Psoas muscle (tissue), 8 donors: ENCODE results near the gene SPDEF. TPM values are rescaled to one million over a fixed set of nuclear protein-coding genes. Genes with fewer than 3 reads are reported as not detected.
A peak's percentile ranks its signal among the peaks of the same experiment; 100 is the strongest.

ENCODE experiments used
- ATAC-seq, 4 donors: fragments of 200-7000 bp; cut with Tn5 transposase; one replicate each; pipeline ENCODE4 v1.9.1; 2020; ENCODE audit warnings: moderate library complexity in 3 of 4, mild to moderate bottlenecking in 2 of 4
- DNase-seq, 2 donors: peaks; one replicate each; pipeline ENCODE4 v3.0.0-alpha.2; 2020
- H3K27ac ChIP-seq: fragments of 200-600 bp; one replicate; pipeline ENCODE4 v1.8.0; 2022
- H3K27me3 ChIP-seq, 3 donors: fragments of 200-600 bp in 1 of 3; one replicate each; pipeline versions ENCODE4 v1.6.1 to v1.8.0; 2013 to 2022; ENCODE audit warnings: low read length in 2 of 3, mild to moderate bottlenecking in 2 of 3, moderate library complexity in 1 of 3; ENCODE audit not compliant: insufficient read depth in 3 of 3
- H3K36me3 ChIP-seq, 2 donors: fragments of 200-600 bp in 1 of 2; one replicate each; pipeline versions ENCODE4 v1.6.1 to v1.8.0; 2013 to 2022; ENCODE audit warnings: low read depth in 1 of 2, mild to moderate bottlenecking in 1 of 2, moderate library complexity in 1 of 2; ENCODE audit not compliant: insufficient read depth in 1 of 2
- H3K4me1 ChIP-seq: fragments of 200-600 bp; one replicate; pipeline ENCODE4 v1.8.0; 2022
- H3K4me3 ChIP-seq: fragments of 200-600 bp; one replicate; pipeline ENCODE4 v1.8.0; 2022; ENCODE audit warnings: mild to moderate bottlenecking
- H3K9me3 ChIP-seq: fragments of 200-600 bp; one replicate; pipeline ENCODE4 v1.8.0; 2022
- WGBS, 3 donors: extraction: QIAGEN DNeasy Blood & Tissue Kit; methylation state at CpG; one replicate each; pipeline versions ENCODE4 v1.1.6 to v1.1.7; 2013; 5-methylcytosine and 5-hydroxymethylcytosine counted together
- intact Hi-C, 2 donors: fragments of 100-400 bp; cut with DNase I; formaldehyde crosslinking; loops; one replicate each; pipeline versions ENCODE4 v1.11.0 to v1.14.2; 2022
- polyA plus RNA-seq, 3 donors: library from polyadenylated mRNA; stranded (reverse); fragments of 200-250 nt; gene quantifications; one replicate each; pipeline ENCODE4 v1.2.3, GENCODE V29; 2013
- total RNA-seq, 4 donors: library from RNA; stranded (reverse); fragmentation: NEBNext Ultra II Directional in 2 of 4; extraction: Animal tissue kit (Norgen Biotek cat#: 25700) in 2 of 4; gene quantifications; one replicate each; pipeline versions ENCODE4 v1.2.1 to v1.2.4, GENCODE V29; 2021 to 2023
- TF ChIP-seq, protein P1 (sequence below): fragments of 200-600 bp; IDR thresholded peaks from one replicate; pipeline ENCODE4 v1.8.0; 2022; ENCODE audit warnings: antibody characterized with exemption
- donor health status: healthy with polysubstance abuse.
- donor health status: DM: no; HTN: no; CAD: no; lungs with moderate emphysema.
- donor health status: Bipolar disorder and iron deficiency.
- donor health status: healthy.
- donor health status: DM: yes; HTN: yes; CAD: no.
- donor health status: DM: no; HTN: no; CAD: no.
- donor health status: DM: no; HTN: no; CAD: no.
- donor health status: DM: yes; HTN: yes; CAD: no.

Gene SPDEF
- total and polyA plus RNA-seq, 7 donors, result 0.03 to 0.22 (median 0.21) TPM; not detected in 2

- no peak for DNase-seq
- no peaks in the 10 kb centered on the region for H3K9me3 ChIP-seq
- intact Hi-C loops, result no loop called here
- WGBS, 3 donors, result 65 to 82% (median 81%) methylated on average over 4 of the region's 4 CpGs
- no peaks in the 10 kb centered on the region for H3K36me3 ChIP-seq
- H3K4me1 ChIP-seq, result peaks cover 8% of the 10 kb centered on the region
- TF ChIP-seq, protein P1, sequence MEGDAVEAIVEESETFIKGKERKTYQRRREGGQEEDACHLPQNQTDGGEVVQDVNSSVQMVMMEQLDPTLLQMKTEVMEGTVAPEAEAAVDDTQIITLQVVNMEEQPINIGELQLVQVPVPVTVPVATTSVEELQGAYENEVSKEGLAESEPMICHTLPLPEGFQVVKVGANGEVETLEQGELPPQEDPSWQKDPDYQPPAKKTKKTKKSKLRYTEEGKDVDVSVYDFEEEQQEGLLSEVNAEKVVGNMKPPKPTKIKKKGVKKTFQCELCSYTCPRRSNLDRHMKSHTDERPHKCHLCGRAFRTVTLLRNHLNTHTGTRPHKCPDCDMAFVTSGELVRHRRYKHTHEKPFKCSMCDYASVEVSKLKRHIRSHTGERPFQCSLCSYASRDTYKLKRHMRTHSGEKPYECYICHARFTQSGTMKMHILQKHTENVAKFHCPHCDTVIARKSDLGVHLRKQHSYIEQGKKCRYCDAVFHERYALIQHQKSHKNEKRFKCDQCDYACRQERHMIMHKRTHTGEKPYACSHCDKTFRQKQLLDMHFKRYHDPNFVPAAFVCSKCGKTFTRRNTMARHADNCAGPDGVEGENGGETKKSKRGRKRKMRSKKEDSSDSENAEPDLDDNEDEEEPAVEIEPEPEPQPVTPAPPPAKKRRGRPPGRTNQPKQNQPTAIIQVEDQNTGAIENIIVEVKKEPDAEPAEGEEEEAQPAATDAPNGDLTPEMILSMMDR, result no peak
- H3K27me3 ChIP-seq, result no peaks in the 10 kb centered on the region
- no peak overlapping the region for H3K4me3 ChIP-seq
- no peak for ATAC-seq
- no peak overlapping the region for H3K27ac ChIP-seq
Observed at GRCh38 chr6:34493344-34493743, 62.8 kb downstream of the SPDEF start.

- ATAC-seq (peak; percentile 45 to 88 (median 71)), DNase-seq (no peak)
- TF ChIP-seq, protein P1, result no peak
- 34 to 51% (median 39%) methylated on average over 10 of the region's 10 CpGs for WGBS, 3 donors
- intact Hi-C loops, result no loop called here
- H3K36me3 ChIP-seq, result no peaks in the 10 kb centered on the region
- peak overlapping the region; percentile 30 for H3K4me3 ChIP-seq
- H3K4me1 ChIP-seq, result peaks cover 8% of the 10 kb centered on the region
- no peaks in the 10 kb centered on the region for H3K9me3 ChIP-seq
- H3K27me3 ChIP-seq, result no peaks in the 10 kb centered on the region
- H3K27ac ChIP-seq, result peak overlapping the region; percentile 30
Observed at GRCh38 chr6:34491091-34491430, 65.1 kb downstream of the SPDEF start.

DNA sequence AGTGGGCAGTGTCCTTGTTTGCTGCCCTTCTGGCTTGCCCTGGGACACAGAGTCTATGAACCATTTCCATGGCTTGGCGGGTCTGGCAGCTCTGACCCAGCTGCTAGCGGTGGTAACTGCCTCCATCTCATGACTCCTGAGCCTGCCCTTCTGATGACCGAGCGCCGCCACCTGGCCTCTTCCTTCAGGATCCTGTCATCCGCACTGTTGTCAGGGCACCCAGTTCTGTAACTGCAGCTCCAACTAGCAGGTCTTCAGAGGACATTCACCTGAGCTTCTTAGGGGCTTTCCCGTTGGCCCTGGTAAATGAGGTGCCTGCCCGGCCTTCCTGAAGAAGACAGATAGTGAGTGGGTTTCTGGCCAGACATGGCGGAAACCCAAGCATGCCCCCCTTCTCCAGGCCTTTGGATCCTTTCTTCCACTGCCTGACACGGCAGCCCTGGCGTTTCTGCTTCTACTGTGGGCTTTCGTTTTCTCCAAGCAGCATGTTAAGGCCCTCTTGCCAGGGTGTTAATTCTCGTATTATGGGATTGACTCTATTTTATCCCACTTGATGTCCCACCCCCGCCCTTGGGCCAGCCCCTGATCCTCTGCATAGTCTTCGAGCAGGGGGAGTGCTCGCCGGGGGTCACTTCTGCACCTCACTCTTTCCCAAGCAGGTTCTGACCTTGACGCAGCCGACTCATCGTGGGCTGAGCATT, 65.6 kb downstream of the SPDEF start:
- Histone ChIP-seq H3K27ac (peak overlapping the region; percentile 30), H3K4me3 (peak overlapping the region; percentile 30), H3K9me3 (no peaks in the 10 kb centered on the region), H3K4me1 (peaks cover 8% of the 10 kb centered on the region), H3K27me3 (no peaks in the 10 kb centered on the region), H3K36me3 (no peaks in the 10 kb centered on the region)
- intact Hi-C loops, result no loop called here
- ATAC-seq (peak; percentile 73 to 96 (median 90)), DNase-seq (peak in 1 of 2 donors; percentile 68)
- TF ChIP-seq, protein P1, result no peak
- 36 to 68% (median 53%) methylated on average over 20 of the region's 20 CpGs for WGBS, 3 donors

- Histone ChIP-seq H3K4me1 (peaks cover 8% of the 10 kb centered on the region), H3K4me3 (no peak overlapping the region), H3K36me3 (no peaks in the 10 kb centered on the region), H3K9me3 (no peaks in the 10 kb centered on the region), H3K27me3 (no peaks in the 10 kb centered on the region), H3K27ac (no peak overlapping the region)
- no peak for DNase-seq
- WGBS, 3 donors, result 84 to 89% (median 86%) methylated on average over 9 of the region's 9 CpGs
- no peak for ATAC-seq
- intact Hi-C loops, result no loop called here
- TF ChIP-seq, protein P1, result no peak
Observed at GRCh38 chr6:34489207-34489805, 66.8 kb downstream of the SPDEF start.

Other genes starting within 250 kb of the SPDEF start
- gene NUDT3, start 163.7 kb downstream of the SPDEF start, total RNA-seq, result 10 to 100 TPM; 33.3 to 70.5 (median 50.6) TPM
- gene NUDT3, start 163.7 kb downstream of the SPDEF start, polyA plus RNA-seq, result 10 to 100 TPM; 10.6 to 19.9 (median 17.9) TPM
- gene RPS10, start 130.3 kb downstream of the SPDEF start, total RNA-seq, result 100 to 1,000 TPM; 601 to 836 (median 791) TPM
- gene RPS10, start 130.3 kb downstream of the SPDEF start, polyA plus RNA-seq, result 1,000 to 10,000 TPM; 1,402 to 2,522 (median 1,825) TPM
- under 1 TPM in 2 of 4 donors, not detected in 2; 0.11 TPM for gene PACSIN1, start 90.3 kb downstream of the SPDEF start, total RNA-seq
- under 1 TPM in 1 of 3 donors, not detected in 2; 0.17 TPM for gene PACSIN1, start 90.3 kb downstream of the SPDEF start, polyA plus RNA-seq
- 100 to 1,000 TPM; 129 to 191 (median 176) TPM for gene ILRUN, start 140.4 kb upstream of the SPDEF start, total RNA-seq
- 100 to 1,000 TPM in 2 of 3 donors, 10 to 100 TPM in 1; 89.4 to 312 (median 131) TPM for gene ILRUN, start 140.4 kb upstream of the SPDEF start, polyA plus RNA-seq
- gene SNRPC, start 201.2 kb upstream of the SPDEF start, total RNA-seq, result 10 to 100 TPM; 77.0 to 97.7 (median 86.3) TPM
- 100 to 1,000 TPM; 123 to 198 (median 181) TPM for gene SNRPC, start 201.2 kb upstream of the SPDEF start, polyA plus RNA-seq
- 10 to 100 TPM; 16.5 to 34.7 (median 20.8) TPM for gene BLTP3A, start 235.8 kb upstream of the SPDEF start, total RNA-seq
- gene BLTP3A, start 235.8 kb upstream of the SPDEF start, polyA plus RNA-seq, result 1 to 10 TPM; 4.2 to 9.6 (median 4.5) TPM